Liver (tissue), 3 donors: ENCODE results near the gene CHN2.

Experiments
- ATF3 ChIP-seq: IDR thresholded peaks from 2 replicates; pipeline ENCODE4 v1.6.1; 2016; ENCODE audit warnings: antibody characterized with exemption
- FOXA2 ChIP-seq: IDR thresholded peaks from 2 replicates; pipeline ENCODE4 v1.6.1; 2016; ENCODE audit warnings: antibody characterized with exemption
- GABPA ChIP-seq, 2 donors: IDR thresholded peaks in 1 of 2; conservative IDR thresholded peaks in 1 of 2; 2 replicates each; pipeline ENCODE4 v1.6.1; 2016; ENCODE audit warnings: antibody characterized with exemption in 2 of 2, mild to moderate bottlenecking in 1 of 2, moderate library complexity in 1 of 2
- JUND ChIP-seq, 2 donors: IDR thresholded peaks; 2 replicates each; pipeline ENCODE4 v1.6.1; 2016; ENCODE audit warnings: antibody characterized with exemption in 2 of 2
- REST ChIP-seq: IDR thresholded peaks from 2 replicates; pipeline ENCODE4 v1.6.1; 2016; ENCODE audit warnings: antibody characterized with exemption, mild to moderate bottlenecking
- TAF1 ChIP-seq: conservative IDR thresholded peaks from 2 replicates; pipeline ENCODE4 v1.6.1; 2016; ENCODE audit warnings: antibody characterized with exemption, mild to moderate bottlenecking
- TF ChIP-seq, protein P1 (sequence below): fragments of 150-350 bp; IDR thresholded peaks from 2 replicates; pipeline ENCODE4 v1.5.1; 2017; ENCODE audit warnings: improper control_type of control experiment, low read depth, low read length; ENCODE audit not compliant: missing input control
- TF ChIP-seq, protein P2 (sequence below): IDR thresholded peaks from 2 replicates; pipeline ENCODE4 v1.6.1; 2016; ENCODE audit warnings: antibody characterized with exemption
- donor health status: healthy.
- donor health status: healthy.

- TF ChIP-seq ATF3: no peak
- TF ChIP-seq, protein P1, sequence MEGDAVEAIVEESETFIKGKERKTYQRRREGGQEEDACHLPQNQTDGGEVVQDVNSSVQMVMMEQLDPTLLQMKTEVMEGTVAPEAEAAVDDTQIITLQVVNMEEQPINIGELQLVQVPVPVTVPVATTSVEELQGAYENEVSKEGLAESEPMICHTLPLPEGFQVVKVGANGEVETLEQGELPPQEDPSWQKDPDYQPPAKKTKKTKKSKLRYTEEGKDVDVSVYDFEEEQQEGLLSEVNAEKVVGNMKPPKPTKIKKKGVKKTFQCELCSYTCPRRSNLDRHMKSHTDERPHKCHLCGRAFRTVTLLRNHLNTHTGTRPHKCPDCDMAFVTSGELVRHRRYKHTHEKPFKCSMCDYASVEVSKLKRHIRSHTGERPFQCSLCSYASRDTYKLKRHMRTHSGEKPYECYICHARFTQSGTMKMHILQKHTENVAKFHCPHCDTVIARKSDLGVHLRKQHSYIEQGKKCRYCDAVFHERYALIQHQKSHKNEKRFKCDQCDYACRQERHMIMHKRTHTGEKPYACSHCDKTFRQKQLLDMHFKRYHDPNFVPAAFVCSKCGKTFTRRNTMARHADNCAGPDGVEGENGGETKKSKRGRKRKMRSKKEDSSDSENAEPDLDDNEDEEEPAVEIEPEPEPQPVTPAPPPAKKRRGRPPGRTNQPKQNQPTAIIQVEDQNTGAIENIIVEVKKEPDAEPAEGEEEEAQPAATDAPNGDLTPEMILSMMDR: no peak
- no peak for TF ChIP-seq JUND (IDR thresholded peaks at IDR 0.05)
- TF ChIP-seq REST: no peak
- TF ChIP-seq, protein P2, sequence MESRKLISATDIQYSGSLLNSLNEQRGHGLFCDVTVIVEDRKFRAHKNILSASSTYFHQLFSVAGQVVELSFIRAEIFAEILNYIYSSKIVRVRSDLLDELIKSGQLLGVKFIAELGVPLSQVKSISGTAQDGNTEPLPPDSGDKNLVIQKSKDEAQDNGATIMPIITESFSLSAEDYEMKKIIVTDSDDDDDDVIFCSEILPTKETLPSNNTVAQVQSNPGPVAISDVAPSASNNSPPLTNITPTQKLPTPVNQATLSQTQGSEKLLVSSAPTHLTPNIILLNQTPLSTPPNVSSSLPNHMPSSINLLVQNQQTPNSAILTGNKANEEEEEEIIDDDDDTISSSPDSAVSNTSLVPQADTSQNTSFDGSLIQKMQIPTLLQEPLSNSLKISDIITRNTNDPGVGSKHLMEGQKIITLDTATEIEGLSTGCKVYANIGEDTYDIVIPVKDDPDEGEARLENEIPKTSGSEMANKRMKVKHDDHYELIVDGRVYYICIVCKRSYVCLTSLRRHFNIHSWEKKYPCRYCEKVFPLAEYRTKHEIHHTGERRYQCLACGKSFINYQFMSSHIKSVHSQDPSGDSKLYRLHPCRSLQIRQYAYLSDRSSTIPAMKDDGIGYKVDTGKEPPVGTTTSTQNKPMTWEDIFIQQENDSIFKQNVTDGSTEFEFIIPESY: no peak
- TF ChIP-seq GABPA (IDR thresholded peaks at IDR 0.05 in 1 of 2, conservative IDR thresholded peaks at IDR 0.05 in 1 of 2): no peak
- no peak for TF ChIP-seq FOXA2
- no peak for TF ChIP-seq TAF1
Measured at GRCh38 chr7:29296421-29296820, 101.8 kb downstream of the CHN2 start.
